HCT116 (cell line): ENCODE results near the gene KIF25. TPM values are rescaled to one million over a fixed set of nuclear protein-coding genes. Genes with fewer than 3 reads are reported as not detected.

Experiments used
- ATAC-seq: fragments of 200-7000 bp; cut with Tn5 transposase; 2 replicates; pipeline ENCODE4 v1.9.1; 2020; ENCODE audit warnings: mild to moderate bottlenecking, moderate library complexity
- BruUV-seq: library from RNA; stranded (reverse); fragments of 400-500 nt; replicated peaks from 2 replicates; lab custom pipeline; 2021; lab: Mats Ljungman, UMichigan
- CTCF ChIA-PET: fragments of 300-600 bp; sonication (Branson Sonifier 250); formaldehyde crosslinking; loops from one replicate; lab custom pipeline; 2021; ENCODE audit warnings: antibody characterized with exemption; lab: Charles Lee
- POLR2A ChIA-PET: fragments of 300-600, 350-600 bp; sonication (Branson Sonifier 250); formaldehyde crosslinking; loops from one replicate; lab custom pipeline; 2021; ENCODE audit warnings: antibody characterized with exemption; lab: Charles Lee
- RAD21 ChIA-PET, 2 experiments: fragments of 300-600 bp; sonication (Branson Sonifier 250); formaldehyde crosslinking; loops; one replicate each; lab custom pipeline; 2023; ENCODE audit warnings: low total read pairs in 2 of 2; ENCODE audit not compliant: uncharacterized antibody in 2 of 2, unreplicated experiment in 2 of 2, low non-redundant PET in 1 of 2; lab: Charles Lee
- DNase-seq: peaks from one replicate; pipeline ENCODE4 v3.0.0-alpha.2; 2010; ENCODE audit warnings: low read depth, low spot score
- H2AFZ ChIP-seq: fragments of 200-600 bp; shearing (Covaris generic), sonication (generic); 2 replicates; pipeline ENCODE4 v1.6.1; 2017; ENCODE audit warnings: low read depth, mixed run types, mixed read lengths, antibody characterized with exemption, low read length; ENCODE audit not compliant: poor library complexity, severe bottlenecking
- H3K27ac ChIP-seq: 2 replicates; pipeline ENCODE4 v1.5.1; 2012; ENCODE audit warnings: low read depth, low read length
- H3K27me3 ChIP-seq: fragments of 200-600 bp; sonication (generic); 2 replicates; pipeline ENCODE4 v1.6.1; 2016; ENCODE audit warnings: mixed run types, low read length, mixed read lengths; ENCODE audit not compliant: insufficient read depth
- H3K36me3 ChIP-seq, 2 experiments: fragments of 200-500 bp in 1 of 2; fragments of 200-600 bp in 1 of 2; sonication (Bioruptor generic) in 1 of 2; sonication (generic) in 1 of 2; 2 replicates each; pipeline versions ENCODE4 v1.5.1 to v1.6.1; 2014 to 2016; ENCODE audit warnings: low read length in 2 of 2, inconsistent platforms in 1 of 2, mixed read lengths in 1 of 2, mixed run types in 1 of 2; ENCODE audit not compliant: insufficient read depth in 2 of 2, control insufficient read depth in 1 of 2
- H3K4me1 ChIP-seq, 2 experiments: fragments of 200-600 bp in 1 of 2; sonication (generic) in 1 of 2; 2 replicates each; pipeline versions ENCODE4 v1.5.1 to v1.6.1; 2012 to 2017; ENCODE audit warnings: low read length in 2 of 2, inconsistent platforms in 1 of 2, mild to moderate bottlenecking in 1 of 2, mixed read lengths in 1 of 2, mixed run types in 1 of 2, moderate library complexity in 1 of 2; ENCODE audit not compliant: insufficient read depth in 2 of 2, control insufficient read depth in 1 of 2
- H3K4me2 ChIP-seq: fragments of 200-600 bp; sonication (generic); 2 replicates; pipeline ENCODE4 v1.6.1; 2017; ENCODE audit warnings: mixed run types, low read length, mixed read lengths
- H3K4me3 ChIP-seq, 2 experiments: fragments of 200-600 bp in 1 of 2; sonication (generic) in 1 of 2; replicated peaks in 1 of 2; 2 replicates each; pipeline ENCODE4 v1.5.1; 2011 to 2016; ENCODE audit warnings: low read length in 2 of 2, control low read depth in 1 of 2, low read depth in 1 of 2, mild to moderate bottlenecking in 1 of 2, mixed read lengths in 1 of 2, mixed run types in 1 of 2
- H3K79me2 ChIP-seq: fragments of 200-600 bp; sonication (generic); 2 replicates; pipeline ENCODE4 v1.6.1; 2017; ENCODE audit warnings: mild to moderate bottlenecking, mixed run types, low read length, moderate library complexity, mixed read lengths; ENCODE audit not compliant: insufficient read depth
- H3K9ac ChIP-seq: fragments of 200-600 bp; sonication (generic); 2 replicates; pipeline ENCODE4 v1.6.1; 2016; ENCODE audit warnings: low read length, mixed read lengths
- H3K9me2 ChIP-seq: fragments of 200-600 bp; sonication (generic), shearing (Covaris generic); 2 replicates; pipeline ENCODE4 v1.6.1; 2017; ENCODE audit warnings: mixed run types, mild to moderate bottlenecking, moderate library complexity; ENCODE audit not compliant: insufficient read depth
- H3K9me3 ChIP-seq, 2 experiments: fragments of 200-500 bp in 1 of 2; fragments of 200-600 bp in 1 of 2; sonication (Bioruptor generic) in 1 of 2; sonication (generic) in 1 of 2; 2 replicates each; pipeline ENCODE4 v1.6.1; 2014 to 2017; ENCODE audit warnings: low read length in 2 of 2, mixed read lengths in 2 of 2, inconsistent platforms in 1 of 2, low read depth in 1 of 2, mild to moderate bottlenecking in 1 of 2, mixed run types in 1 of 2, moderate library complexity in 1 of 2; ENCODE audit not compliant: control insufficient read depth in 1 of 2, insufficient read depth in 1 of 2
- H4K20me1 ChIP-seq: fragments of 200-600 bp; sonication (generic), shearing (Covaris generic); 2 replicates; pipeline ENCODE4 v1.6.1; 2017; ENCODE audit warnings: mixed run types, mild to moderate bottlenecking, moderate library complexity; ENCODE audit not compliant: insufficient read depth
- CBX3 ChIP-seq: IDR thresholded peaks from 2 replicates; pipeline ENCODE4 v1.6.1; 2012; ENCODE audit warnings: low read depth
- CEBPB ChIP-seq: IDR thresholded peaks from 2 replicates; pipeline ENCODE4 v1.6.1; 2012; ENCODE audit warnings: low read depth
- CTCF ChIP-seq, 3 experiments: fragments of 200-600 bp in 1 of 3; sonication (generic) in 1 of 3; IDR thresholded peaks in 2 of 3; conservative IDR thresholded peaks in 1 of 3; 2 replicates each; pipeline ENCODE4 v1.5.1; 2012 to 2017; ENCODE audit warnings: low read depth in 2 of 3, low read length in 2 of 3, antibody characterized with exemption in 1 of 3, borderline replicate concordance in 1 of 3, control low read depth in 1 of 3, mild to moderate bottlenecking in 1 of 3, mixed read lengths in 1 of 3, mixed run types in 1 of 3, moderate library complexity in 1 of 3; ENCODE audit not compliant: insufficient read depth in 1 of 3
- EGR1 ChIP-seq: IDR thresholded peaks from 2 replicates; pipeline ENCODE4 v1.6.1; 2012; ENCODE audit warnings: low read depth
- EZH2 ChIP-seq: fragments of 200-600 bp; sonication (generic); IDR thresholded peaks from 2 replicates; pipeline ENCODE4 v1.6.1; 2017; ENCODE audit warnings: antibody characterized with exemption, mixed run types
- EZH2phosphoT487 ChIP-seq: fragments of 200-600 bp; IDR thresholded peaks from 2 replicates; pipeline ENCODE4 v1.6.1; 2018; ENCODE audit warnings: antibody characterized with exemption, borderline replicate concordance
- FOSL1 ChIP-seq: IDR thresholded peaks from 2 replicates; pipeline ENCODE4 v1.6.1; 2012; ENCODE audit warnings: low read depth
- MAX ChIP-seq: IDR thresholded peaks from 2 replicates; pipeline ENCODE4 v1.6.1; 2012
- REST ChIP-seq: IDR thresholded peaks from 2 replicates; pipeline ENCODE4 v1.6.1; 2012; ENCODE audit warnings: low read depth
- SIN3A ChIP-seq: IDR thresholded peaks from 2 replicates; pipeline ENCODE4 v1.6.1; 2012; ENCODE audit warnings: low read depth
- YY1 ChIP-seq: IDR thresholded peaks from 2 replicates; pipeline ENCODE4 v1.6.1; 2011; ENCODE audit warnings: low read length, low read depth, moderate library complexity, mild to moderate bottlenecking; ENCODE audit not compliant: insufficient replicate concordance; ENCODE audit errors: extremely low read depth
- intact Hi-C: fragments of 100-400 bp; cut with micrococcal nuclease; formaldehyde crosslinking; loops from 2 replicates; pipeline ENCODE4 v1.10.0; 2022
- total RNA-seq: library from RNA; stranded (reverse); gene quantifications from one replicate; pipeline ENCODE4 v1.2.1, GENCODE V29; 2021; ENCODE audit not compliant: unreplicated experiment

The KIF25 gene
- total RNA-seq, 1 experiment from 2014 or later, result not detected

- BruUV-seq, result no TSS peak
- ATAC-seq, result no peak
- H3K9me3 ChIP-seq, result no peaks in the 10 kb centered on the region
- no peak overlapping the region for H3K9ac ChIP-seq
- H2AFZ ChIP-seq, result no peak overlapping the region
- H3K27me3 ChIP-seq, result no peaks in the 10 kb centered on the region
- intact Hi-C loops, result no loop called here
- peaks cover 0 to 18% of the 10 kb centered on the region in 2 experiments; a peak in 3 of 4 replicates for H3K4me1 ChIP-seq
- H3K36me3 ChIP-seq, result peaks cover 0 to 2% of the 10 kb centered on the region in 2 experiments; a peak in 1 of 4 replicates
- H3K4me3 ChIP-seq, result no peak overlapping the region
- RAD21 ChIA-PET, result no interaction called here
- H3K4me2 ChIP-seq, result peak overlapping the region; percentile 52; the same call in 1 of the 2 replicates
- H4K20me1 ChIP-seq, result no peaks in the 10 kb centered on the region
- peaks cover 9% of the 10 kb centered on the region; the same call in 1 of the 2 replicates for H3K79me2 ChIP-seq
- no peak overlapping the region for H3K27ac ChIP-seq
- no peak for TF ChIP-seq CTCF (IDR thresholded peaks at IDR 0.05 in 2 of 3, conservative IDR thresholded peaks at IDR 0.05 in 1 of 3; ENCODE audit: borderline replicate concordance in 1 of 3, insufficient read depth in 1 of 3, low read depth in 2 of 3, low read length in 2 of 3)
- 0 out of 2 replicates have a peak, but pooled peaks have one; percentile 7 for TF ChIP-seq FOSL1
- DNase-seq, result peak; percentile 8
- CTCF ChIA-PET, result no interaction called here
- POLR2A ChIA-PET, result no interaction called here
- H3K9me2 ChIP-seq, result no peaks in the 10 kb centered on the region
Observed at GRCh38 chr6:167957626-167958025, 39.8 kb upstream of the KIF25 start.

- no peaks in the 10 kb centered on the region for H3K9me3 ChIP-seq
- intact Hi-C loops, result loop anchor here (1.0 kb wide), 1 partner anchor 29 kb away; no protein-coding TSS in a partner anchor
- BruUV-seq, result no TSS peak
- peaks cover 5 to 7% of the 10 kb centered on the region in 2 experiments; a peak in 3 of 4 replicates for H3K36me3 ChIP-seq
- no peaks in the 10 kb centered on the region for H3K9me2 ChIP-seq
- peaks cover 0 to 18% of the 10 kb centered on the region in 2 experiments; a peak in 3 of 4 replicates for H3K4me1 ChIP-seq
- no peaks in the 10 kb centered on the region for H3K27me3 ChIP-seq
- no peaks in the 10 kb centered on the region for H4K20me1 ChIP-seq
- H3K27ac ChIP-seq, result no peak overlapping the region
- ChIA-PET POLR2A (no interaction called here), RAD21 (no interaction called here), CTCF (no interaction called here)
- H3K4me2 ChIP-seq, result no peak overlapping the region
- H3K9ac ChIP-seq, result no peak overlapping the region
- H2AFZ ChIP-seq, result no peak overlapping the region
- ATAC-seq, result no peak
- no peak overlapping the region for H3K4me3 ChIP-seq
- H3K79me2 ChIP-seq, result peaks cover 4% of the 10 kb centered on the region; the same call in 1 of the 2 replicates
- DNase-seq, result no peak
- TF ChIP-seq REST (no peak), SIN3A (no peak), EZH2 (no peak), FOSL1 (no peak), YY1 (no peak), CTCF (IDR thresholded peaks at IDR 0.05 in 2 of 3, conservative IDR thresholded peaks at IDR 0.05 in 1 of 3; ENCODE audit: borderline replicate concordance in 1 of 3, insufficient read depth in 1 of 3, low read depth in 2 of 3, low read length in 2 of 3) (no peak), CBX3 (no peak), MAX (no peak), EGR1 (no peak), EZH2phosphoT487 (no peak), CEBPB (no peak)
Observed at GRCh38 chr6:167960579-167960978, 36.9 kb upstream of the KIF25 start.
